Transverse colon (tissue), 1 donor: Measurements from ENCODE around the gene GAB3.

Experiments
- EP300 ChIP-seq: sonication (generic); formaldehyde crosslinking; IDR thresholded peaks from one replicate; pipeline ENCODE4 v1.6.1; 2017; ENCODE audit warnings: antibody characterized with exemption, low read depth
- POLR2A ChIP-seq: fragments of 450-650 bp; IDR thresholded peaks from one replicate; pipeline ENCODE4 v1.6.1; 2016; ENCODE audit warnings: antibody characterized with exemption, mild to moderate bottlenecking, moderate library complexity

DNA sequence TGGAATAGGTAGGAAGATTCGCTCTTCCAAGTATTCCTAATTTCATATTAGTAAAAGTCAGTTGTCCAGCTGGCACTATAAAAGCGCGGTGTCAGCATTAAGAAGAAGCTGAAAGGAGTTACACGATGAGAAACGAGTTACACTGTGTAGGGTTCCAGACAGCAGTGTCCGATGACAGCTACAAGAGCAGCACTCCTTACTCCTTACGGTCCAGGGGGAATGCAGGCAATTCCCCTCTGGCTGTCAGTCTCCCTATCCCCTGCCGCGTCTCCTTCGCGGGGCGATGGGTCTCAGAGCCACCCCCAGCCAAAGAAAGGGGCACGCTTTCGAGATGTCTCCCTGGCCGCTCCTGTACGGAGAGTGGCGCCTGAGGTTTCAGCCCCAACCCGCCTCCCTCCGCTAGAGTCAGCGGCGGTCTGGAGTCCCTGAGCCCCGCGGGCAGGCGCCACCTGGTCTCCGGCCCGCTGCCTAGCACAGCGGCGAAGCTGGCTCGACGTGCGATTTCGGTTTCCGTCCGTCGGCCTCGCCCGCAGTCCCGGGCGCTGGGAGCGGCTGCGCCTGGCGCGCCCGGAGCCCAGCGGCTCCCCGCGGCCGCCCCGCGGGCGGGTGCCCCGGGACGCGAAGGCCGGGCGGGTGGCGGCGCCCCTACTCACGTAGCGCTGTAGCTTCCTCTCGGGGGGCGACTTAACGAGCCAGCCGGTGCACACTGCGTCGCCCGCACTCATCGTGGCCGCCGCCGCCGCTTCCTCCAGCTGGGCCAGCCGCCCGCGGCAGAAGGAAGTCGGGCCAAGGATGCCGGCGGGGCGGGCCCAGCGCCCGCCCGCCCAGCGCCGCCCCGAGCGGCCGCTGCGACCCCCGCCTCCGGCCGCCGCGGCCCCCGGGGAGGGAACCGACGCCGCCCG is at the start of gene GAB3:
- TF ChIP-seq EP300, result no peak
- no peak for TF ChIP-seq POLR2A
